Measurements from ENCODE around the gene BOLA2B.
"Not testable (repeated sequence)": the region's sequence is repeated elsewhere in the genome, so short reads cannot be mapped to it uniquely, and the experiment has no call there.

The BOLA2B gene

DNA sequence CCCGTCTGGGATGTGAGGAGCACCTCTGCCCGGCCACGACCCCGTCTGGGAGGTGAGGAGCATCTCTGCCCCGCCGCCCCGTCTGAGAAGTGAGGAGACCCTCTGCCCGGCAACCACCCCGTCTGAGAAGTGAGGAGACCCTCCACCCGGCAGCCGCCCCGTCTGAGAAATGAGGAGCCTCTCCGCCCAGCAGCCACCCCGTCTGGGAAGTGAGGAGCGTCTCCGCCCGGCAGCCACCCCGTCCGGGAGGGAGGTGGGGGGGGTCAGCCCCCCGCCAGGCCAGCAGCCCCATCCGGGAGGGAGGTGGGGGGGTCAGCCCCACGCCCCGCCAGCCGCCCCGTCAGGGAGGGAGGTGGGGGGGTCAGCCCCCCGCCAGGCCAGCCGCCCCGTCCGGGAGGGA lies 24.7 kb downstream of the BOLA2B start:
- not testable (repeated sequence) for H2AFZ ChIP-seq (ENCODE audit: low read length); H3K4me1 ChIP-seq (ENCODE audit: low read length); H3K4me3 ChIP-seq (ENCODE audit: low read length); H3K4me2 ChIP-seq (ENCODE audit: low read depth, low read length); DNase-seq; H3F3A ChIP-seq (ENCODE audit: insufficient read depth, low read length); H3K27ac ChIP-seq (ENCODE audit: low read length); H3K9me2 ChIP-seq (replicated peaks; ENCODE audit: insufficient read depth, low read length); H3K79me2 ChIP-seq (ENCODE audit: low read length); H3K9me3 ChIP-seq (replicated peaks; ENCODE audit: insufficient read depth, low read length); H4K20me1 ChIP-seq (ENCODE audit: insufficient read depth, low read length); H3K9ac ChIP-seq (ENCODE audit: low read length); H3K36me3 ChIP-seq (replicated peaks; ENCODE audit: insufficient read depth, low read length); H3K27me3 ChIP-seq (replicated peaks; ENCODE audit: insufficient read depth, low read length)

DNA sequence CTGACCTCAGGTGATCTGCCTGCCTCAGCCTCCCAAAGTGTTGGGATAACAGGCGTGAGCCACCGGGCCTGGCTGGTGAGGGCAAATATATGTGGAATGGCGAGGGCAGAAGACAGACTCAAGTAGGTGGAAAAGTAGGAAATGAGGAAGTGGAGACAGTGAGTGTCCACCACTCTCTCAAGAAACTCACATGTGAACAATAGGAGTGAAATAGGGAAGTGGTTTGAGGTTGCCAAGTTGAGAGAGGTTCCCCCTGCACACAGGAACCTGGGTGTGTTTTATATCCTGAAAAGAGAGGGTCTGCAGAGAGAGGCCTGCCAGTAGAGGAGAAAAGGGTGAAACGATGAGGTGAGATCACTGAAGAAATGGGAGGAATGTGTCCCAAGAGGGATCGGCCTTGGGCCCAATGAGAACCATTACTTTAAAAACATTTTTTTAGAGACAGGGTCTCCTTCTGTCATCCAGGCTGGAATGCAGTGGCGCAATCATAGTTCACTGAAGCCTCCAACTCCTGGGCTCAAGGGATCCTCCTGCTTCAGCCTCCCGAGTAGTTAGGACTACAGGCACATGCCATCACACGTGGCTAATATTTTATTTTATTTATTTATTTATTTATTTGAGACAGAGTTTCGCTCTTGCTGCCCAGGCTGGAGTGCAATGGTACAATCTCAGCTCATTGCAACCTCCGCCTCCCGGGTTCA lies 27.1 kb downstream of the BOLA2B start:
- Histone ChIP-seq H3K4me2 (ENCODE audit: low read depth, low read length) (0 out of 2 replicates have a peak overlapping the region, but pooled peaks have one; percentile 10), H3K36me3 (replicated peaks; ENCODE audit: insufficient read depth, low read length) (no peaks in the 10 kb centered on the region), H3K27me3 (replicated peaks; ENCODE audit: insufficient read depth, low read length) (no peaks in the 10 kb centered on the region), H3K9me3 (replicated peaks; ENCODE audit: insufficient read depth, low read length) (no peaks in the 10 kb centered on the region), H4K20me1 (ENCODE audit: insufficient read depth, low read length) (no peaks in the 10 kb centered on the region), H3K9ac (ENCODE audit: low read length) (no peak overlapping the region), H2AFZ (ENCODE audit: low read length) (no peak overlapping the region), H3K4me3 (ENCODE audit: low read length) (no peak overlapping the region), H3K9me2 (replicated peaks; ENCODE audit: insufficient read depth, low read length) (no peaks in the 10 kb centered on the region), H3K27ac (ENCODE audit: low read length) (no peak overlapping the region; the same call in 1 of the 2 replicates), H3K4me1 (ENCODE audit: low read length) (0 out of 2 replicates have a peak, but pooled peaks cover 7% of the 10 kb centered on the region), H3K79me2 (ENCODE audit: low read length) (no peaks in the 10 kb centered on the region), H3F3A (ENCODE audit: insufficient read depth, low read length) (peaks cover 6% of the 10 kb centered on the region; the same call in 1 of the 2 replicates)
- TF ChIP-seq EZH2 (optimal IDR thresholded peaks at IDR 0.05; ENCODE audit: low read depth, low read length), result no peak
- TF ChIP-seq EZH2phosphoT487 (IDR thresholded peaks at IDR 0.05; ENCODE audit: low read length), result no peak
- TF ChIP-seq, protein P1, sequence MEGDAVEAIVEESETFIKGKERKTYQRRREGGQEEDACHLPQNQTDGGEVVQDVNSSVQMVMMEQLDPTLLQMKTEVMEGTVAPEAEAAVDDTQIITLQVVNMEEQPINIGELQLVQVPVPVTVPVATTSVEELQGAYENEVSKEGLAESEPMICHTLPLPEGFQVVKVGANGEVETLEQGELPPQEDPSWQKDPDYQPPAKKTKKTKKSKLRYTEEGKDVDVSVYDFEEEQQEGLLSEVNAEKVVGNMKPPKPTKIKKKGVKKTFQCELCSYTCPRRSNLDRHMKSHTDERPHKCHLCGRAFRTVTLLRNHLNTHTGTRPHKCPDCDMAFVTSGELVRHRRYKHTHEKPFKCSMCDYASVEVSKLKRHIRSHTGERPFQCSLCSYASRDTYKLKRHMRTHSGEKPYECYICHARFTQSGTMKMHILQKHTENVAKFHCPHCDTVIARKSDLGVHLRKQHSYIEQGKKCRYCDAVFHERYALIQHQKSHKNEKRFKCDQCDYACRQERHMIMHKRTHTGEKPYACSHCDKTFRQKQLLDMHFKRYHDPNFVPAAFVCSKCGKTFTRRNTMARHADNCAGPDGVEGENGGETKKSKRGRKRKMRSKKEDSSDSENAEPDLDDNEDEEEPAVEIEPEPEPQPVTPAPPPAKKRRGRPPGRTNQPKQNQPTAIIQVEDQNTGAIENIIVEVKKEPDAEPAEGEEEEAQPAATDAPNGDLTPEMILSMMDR (IDR thresholded peaks at IDR 0.05; ENCODE audit: low read length), result no peak
- DNase-seq, result peak; percentile 53

DNA sequence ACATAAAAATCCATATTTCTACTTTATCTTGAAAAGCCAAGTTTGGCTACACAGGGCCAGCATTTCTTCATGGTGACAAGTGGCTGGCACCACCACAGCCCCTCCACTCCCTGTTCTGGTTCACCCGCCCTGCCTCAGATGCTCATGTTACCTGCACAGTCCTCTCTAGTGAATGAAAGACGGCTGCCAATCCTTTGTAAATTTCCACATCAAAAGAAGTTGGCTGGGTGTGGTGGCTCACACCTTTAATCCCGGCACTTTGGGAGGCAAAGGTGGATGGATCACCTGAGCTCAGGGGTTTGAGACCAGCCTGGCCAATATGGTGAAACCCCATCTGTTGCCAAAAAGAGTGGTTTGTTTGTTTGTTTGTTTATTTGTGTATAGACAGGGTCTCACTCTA lies 29.9 kb downstream of the BOLA2B start:
- Histone ChIP-seq H3K27me3 (replicated peaks; ENCODE audit: insufficient read depth, low read length) (no peaks in the 10 kb centered on the region), H3K4me3 (ENCODE audit: low read length) (no peak overlapping the region), H3K9me3 (replicated peaks; ENCODE audit: insufficient read depth, low read length) (no peaks in the 10 kb centered on the region), H3K27ac (ENCODE audit: low read length) (no peak overlapping the region), H3K9ac (ENCODE audit: low read length) (no peak overlapping the region), H3F3A (ENCODE audit: insufficient read depth, low read length) (peaks cover 10% of the 10 kb centered on the region; the same call in 1 of the 2 replicates), H3K4me2 (ENCODE audit: low read depth, low read length) (no peak overlapping the region), H3K79me2 (ENCODE audit: low read length) (no peaks in the 10 kb centered on the region), H3K36me3 (replicated peaks; ENCODE audit: insufficient read depth, low read length) (no peaks in the 10 kb centered on the region), H4K20me1 (ENCODE audit: insufficient read depth, low read length) (no peaks in the 10 kb centered on the region), H3K4me1 (ENCODE audit: low read length) (0 out of 2 replicates have a peak, but pooled peaks cover 7% of the 10 kb centered on the region), H3K9me2 (replicated peaks; ENCODE audit: insufficient read depth, low read length) (no peaks in the 10 kb centered on the region), H2AFZ (ENCODE audit: low read length) (no peak overlapping the region)
- no peak for TF ChIP-seq EZH2 (optimal IDR thresholded peaks at IDR 0.05; ENCODE audit: low read depth, low read length)
- TF ChIP-seq EZH2phosphoT487 (IDR thresholded peaks at IDR 0.05; ENCODE audit: low read length), result no peak
- TF ChIP-seq, protein P1 (IDR thresholded peaks at IDR 0.05; ENCODE audit: low read length), result no peak
- DNase-seq, result no peak

DNA sequence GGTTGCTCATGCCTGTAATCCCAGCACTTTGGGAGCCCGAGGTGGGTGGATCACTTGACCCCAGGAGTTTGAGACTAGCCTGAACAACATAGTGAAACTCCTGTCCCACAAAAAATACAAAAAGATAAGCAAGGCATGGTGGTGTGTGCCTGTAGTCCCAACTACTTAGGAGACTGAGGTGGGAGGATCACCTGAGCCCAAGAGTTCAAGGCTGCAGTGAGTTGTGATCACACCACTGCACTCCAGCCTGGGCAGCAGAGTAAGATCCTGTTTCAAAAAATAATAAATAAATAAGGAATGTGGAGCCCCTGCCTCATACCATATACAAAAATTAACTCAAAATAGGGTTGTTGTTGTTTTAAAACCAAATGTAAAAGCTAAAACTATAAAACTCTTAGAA lies 36.3 kb downstream of the BOLA2B start:
- no peaks in the 10 kb centered on the region for H4K20me1 ChIP-seq (ENCODE audit: insufficient read depth, low read length)
- H3K9ac ChIP-seq (ENCODE audit: low read length), result no peak overlapping the region
- no peak overlapping the region for H2AFZ ChIP-seq (ENCODE audit: low read length)
- no peaks in the 10 kb centered on the region for H3K9me2 ChIP-seq (replicated peaks; ENCODE audit: insufficient read depth, low read length)
- no peak for DNase-seq
- H3K36me3 ChIP-seq (replicated peaks; ENCODE audit: insufficient read depth, low read length), result no peaks in the 10 kb centered on the region
- no peaks in the 10 kb centered on the region for H3K9me3 ChIP-seq (replicated peaks; ENCODE audit: insufficient read depth, low read length)
- no peak overlapping the region for H3K27ac ChIP-seq (ENCODE audit: low read length)
- H3K79me2 ChIP-seq (ENCODE audit: low read length), result no peaks in the 10 kb centered on the region
- TF ChIP-seq, protein P1 (IDR thresholded peaks at IDR 0.05; ENCODE audit: low read length), result no peak
- TF ChIP-seq EZH2phosphoT487 (IDR thresholded peaks at IDR 0.05; ENCODE audit: low read length) (no peak), EZH2 (optimal IDR thresholded peaks at IDR 0.05; ENCODE audit: low read depth, low read length) (no peak)
- no peak overlapping the region for H3K4me3 ChIP-seq (ENCODE audit: low read length)
- no peak overlapping the region for H3K4me2 ChIP-seq (ENCODE audit: low read depth, low read length)
- H3K27me3 ChIP-seq (replicated peaks; ENCODE audit: insufficient read depth, low read length), result no peaks in the 10 kb centered on the region
- H3K4me1 ChIP-seq (ENCODE audit: low read length), result no peaks in the 10 kb centered on the region
- H3F3A ChIP-seq (ENCODE audit: insufficient read depth, low read length), result peaks cover 7% of the 10 kb centered on the region; the same call in 1 of the 2 replicates
